MV-4-11 (cell line): Measurements from ENCODE around the gene IQCF2.
"Not testable (repeated sequence)": the region's sequence is repeated elsewhere in the genome, so short reads cannot be mapped to it uniquely, and the experiment has no call there.

ENCODE experiments used
- DNase-seq: peaks from one replicate; lab custom pipeline; 2025; lab: John Stamatoyannopoulos, UW

The IQCF2 gene

DNA sequence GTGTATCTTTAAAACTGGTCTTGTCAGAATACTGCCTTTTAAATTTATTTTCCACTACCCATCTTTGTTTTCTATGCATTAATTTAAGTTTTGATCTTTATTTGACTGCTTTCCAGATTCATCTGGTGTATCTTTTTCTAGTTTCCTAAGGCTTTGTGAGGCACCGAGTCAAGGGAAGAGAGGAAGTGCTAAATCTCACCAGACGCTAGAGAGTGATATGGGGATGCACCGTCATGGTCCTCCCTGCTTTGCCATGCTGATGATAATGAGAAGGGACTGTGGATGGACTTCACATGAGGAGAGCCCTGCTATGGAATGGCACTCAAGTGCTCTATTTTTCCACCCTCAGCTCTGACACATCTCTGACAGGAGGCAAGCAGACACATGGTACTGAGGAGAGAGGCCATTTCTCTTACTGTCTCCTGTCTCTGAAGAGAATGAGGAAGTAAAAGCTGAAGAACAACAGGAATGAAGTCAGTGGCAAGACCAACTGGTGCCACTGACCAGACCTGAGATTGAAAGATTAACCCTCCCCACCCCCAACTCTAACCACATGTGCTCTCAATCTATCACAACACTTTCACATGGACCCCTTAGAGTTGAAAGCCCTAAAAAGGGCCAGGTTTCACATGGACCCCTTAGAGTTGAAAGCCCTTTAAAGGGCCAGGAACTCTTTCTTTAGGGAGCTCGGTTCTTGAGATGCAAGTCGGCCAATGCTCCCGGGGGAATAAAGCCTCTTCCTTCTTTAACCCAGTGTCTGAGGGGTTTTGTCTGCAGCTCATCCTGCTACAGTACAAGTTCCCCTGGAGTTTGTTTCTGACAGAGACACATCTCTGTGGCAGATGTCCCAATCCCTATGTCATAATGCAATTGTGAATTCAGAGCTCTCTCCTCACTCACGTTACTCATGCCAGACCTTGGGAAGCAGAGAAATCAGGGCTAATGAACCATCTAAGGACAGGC lies at the start of gene IQCF2:
TSS of gene IQCF2 (plus strand) at position 913 of the 963 bp plus-strand sequence. CDS start 52 bp downstream, outside the sequence.
- DNase-seq, result peak; percentile 70

DNA sequence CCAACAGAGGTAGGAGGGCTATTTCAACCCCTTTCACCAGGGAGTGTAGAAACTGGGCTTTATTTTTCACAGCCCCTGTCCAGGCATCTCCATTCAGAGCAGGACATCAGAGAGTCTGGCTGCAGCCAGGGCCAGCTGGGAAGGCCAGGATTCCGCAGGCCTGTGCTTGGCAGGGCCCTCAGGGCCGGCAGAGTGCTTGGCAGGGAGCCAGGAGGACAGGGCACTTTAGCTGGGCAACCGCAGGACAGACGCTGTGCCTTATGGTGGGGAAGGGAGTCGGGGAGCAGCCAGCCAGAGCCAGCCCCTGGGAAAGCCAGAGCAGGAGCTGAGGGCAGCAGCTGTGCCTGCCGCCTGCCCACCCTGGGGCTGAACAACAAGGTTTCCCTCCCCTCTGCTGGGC lies 47.9 kb upstream of the IQCF2 start:
- DNase-seq, result no peak

DNA sequence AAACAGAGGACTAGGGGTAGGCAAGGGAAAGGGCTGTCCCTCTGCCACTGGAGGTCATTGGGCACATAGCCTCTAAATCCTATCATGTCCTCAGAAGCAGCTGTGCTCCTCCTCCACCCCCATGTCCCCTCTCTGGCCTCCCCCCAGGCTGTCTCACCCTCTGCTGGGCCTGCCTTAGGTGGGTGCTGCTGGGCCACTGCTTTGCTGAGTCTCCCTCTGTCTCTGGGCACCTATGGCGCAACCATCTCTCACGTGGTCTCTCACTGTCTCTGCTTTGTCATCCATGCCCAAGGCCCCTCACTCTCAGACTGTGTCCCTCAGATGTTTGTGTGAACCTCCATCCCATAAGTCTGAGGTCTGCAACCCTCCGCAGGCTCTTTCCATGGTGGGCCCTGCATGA lies 47.4 kb upstream of the IQCF2 start:
- DNase-seq, result no peak

DNA sequence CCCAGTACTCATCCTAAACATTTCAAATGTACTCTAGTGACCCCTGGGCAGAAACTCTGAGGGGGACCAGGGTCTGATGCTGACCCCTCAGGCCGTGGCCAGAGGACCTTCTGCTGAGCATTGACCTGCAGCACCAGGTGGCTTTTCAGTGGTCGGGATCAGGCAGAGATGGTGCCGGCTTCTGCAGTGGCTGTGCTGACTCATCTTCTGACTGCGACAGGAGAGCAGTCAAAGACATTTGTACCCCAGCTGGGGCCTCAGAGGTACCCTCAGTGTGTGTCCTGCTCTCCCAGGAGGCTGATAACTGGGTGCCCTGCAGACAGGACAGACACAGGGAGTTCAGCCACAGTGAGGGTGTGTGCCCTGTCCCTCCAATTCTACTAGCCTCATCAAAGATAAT lies 45.8 kb upstream of the IQCF2 start:
- no peak for DNase-seq

DNA sequence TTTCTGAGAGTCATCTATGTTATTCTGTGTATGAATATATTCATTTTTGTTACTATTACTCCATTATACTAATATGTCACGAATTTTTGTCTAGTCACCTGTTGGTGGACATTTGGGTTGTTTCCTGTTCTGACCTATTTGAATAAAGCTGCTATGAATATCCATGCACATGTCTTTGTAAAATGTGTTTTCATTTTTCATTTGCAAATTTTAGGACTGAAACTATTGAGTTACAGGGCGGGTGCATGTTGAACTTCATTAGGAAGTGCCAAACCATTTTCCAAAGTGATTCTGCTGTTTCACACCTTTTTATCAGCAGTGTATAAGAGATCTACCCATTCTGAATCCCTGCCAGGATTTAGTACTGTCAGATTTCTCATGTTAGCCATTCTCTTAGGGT lies 44.7 kb upstream of the IQCF2 start:
- DNase-seq, result no peak

DNA sequence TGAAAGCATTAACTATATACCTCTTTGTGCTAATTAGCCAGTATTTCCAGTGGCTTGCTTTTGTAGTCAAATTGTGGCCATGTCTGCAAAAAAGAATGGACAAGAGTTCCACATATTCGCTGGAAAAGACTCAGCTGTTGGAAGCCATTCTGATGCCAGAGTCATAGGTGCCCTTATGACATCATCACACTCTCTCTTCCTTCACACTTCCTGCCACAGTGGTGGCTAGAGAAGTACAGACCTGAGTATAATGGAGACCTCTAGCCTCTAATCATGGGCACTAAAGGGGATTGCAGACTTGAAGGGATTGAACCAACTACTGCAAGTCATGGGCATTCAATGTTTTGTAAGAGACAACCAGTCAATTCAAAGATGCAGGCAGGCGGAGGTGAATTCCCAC lies 44.0 kb upstream of the IQCF2 start:
- no peak for DNase-seq

DNA sequence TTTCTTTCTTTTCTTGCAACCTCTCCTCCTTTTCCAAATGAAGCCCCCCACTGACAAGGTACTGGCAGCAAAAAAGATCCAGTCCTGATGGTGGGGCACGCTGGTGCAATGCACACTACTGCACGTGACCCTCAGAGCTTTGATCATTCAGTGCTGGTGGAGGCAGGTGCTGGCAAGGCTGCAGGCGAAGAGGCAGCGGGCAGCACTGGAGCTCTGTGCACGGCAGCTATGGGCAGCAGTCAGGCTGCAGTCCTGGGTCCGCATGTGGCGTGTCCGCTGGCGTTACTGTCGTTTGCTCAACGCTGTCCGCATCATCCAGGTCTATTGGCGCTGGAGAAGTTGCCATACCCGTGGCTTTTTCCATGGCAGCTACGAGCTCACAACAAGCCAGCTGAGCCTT lies 42.3 kb upstream of the IQCF2 start:
- no peak for DNase-seq

DNA sequence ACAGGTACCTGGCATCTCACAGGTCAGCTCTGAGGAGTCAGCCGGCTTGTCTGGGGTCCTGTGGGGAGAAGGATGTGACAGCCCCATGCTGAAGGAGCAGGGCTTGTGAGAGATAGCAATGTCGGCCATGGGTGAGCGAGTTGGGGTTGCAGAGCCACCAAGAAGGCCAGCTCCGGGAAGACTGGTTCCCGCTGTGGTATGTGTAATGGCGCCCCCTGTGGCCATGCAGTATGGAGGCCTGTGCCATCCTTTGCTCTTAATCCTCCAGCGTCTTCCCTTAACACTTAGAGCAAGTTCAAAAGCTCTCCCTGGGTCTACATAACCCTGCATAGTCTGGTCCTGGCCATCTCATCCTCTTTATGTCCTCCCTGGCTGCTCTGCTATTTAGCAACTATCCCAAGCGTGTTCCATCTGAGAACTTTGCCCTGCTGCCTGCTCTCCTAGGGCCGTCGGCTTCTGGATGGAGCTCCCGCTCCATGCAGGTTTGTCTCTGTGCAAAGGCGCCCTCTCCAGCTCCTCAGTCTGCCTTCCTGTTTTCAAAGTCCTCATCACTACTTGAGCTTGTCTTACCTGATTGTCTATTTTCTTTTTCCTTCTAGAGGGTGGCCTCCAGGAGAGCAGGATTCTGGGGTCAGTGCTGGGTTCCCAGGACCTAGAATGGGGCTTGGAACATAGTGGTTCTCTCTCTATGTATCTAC lies 41.6 kb upstream of the IQCF2 start:
- DNase-seq, result no peak

DNA sequence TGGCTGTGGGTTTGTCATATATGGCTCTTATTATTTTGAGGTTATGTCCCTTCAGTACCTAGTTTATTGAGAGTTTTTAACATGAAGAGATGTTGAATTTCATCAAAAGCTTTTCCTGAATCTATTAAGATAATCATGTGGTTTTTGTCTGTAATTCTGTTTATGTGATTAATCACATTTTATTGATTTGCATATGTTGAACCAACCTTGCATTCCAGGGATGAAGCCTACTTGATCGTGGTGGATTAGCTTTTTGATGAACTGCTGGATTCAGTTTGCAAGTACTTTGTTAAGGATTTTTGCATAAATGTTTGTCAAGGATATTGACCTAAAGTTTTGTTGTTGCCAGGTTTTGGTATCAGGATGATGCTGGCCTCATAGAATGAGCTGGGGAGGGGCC lies 33.1 kb upstream of the IQCF2 start:
- DNase-seq, result no peak

DNA sequence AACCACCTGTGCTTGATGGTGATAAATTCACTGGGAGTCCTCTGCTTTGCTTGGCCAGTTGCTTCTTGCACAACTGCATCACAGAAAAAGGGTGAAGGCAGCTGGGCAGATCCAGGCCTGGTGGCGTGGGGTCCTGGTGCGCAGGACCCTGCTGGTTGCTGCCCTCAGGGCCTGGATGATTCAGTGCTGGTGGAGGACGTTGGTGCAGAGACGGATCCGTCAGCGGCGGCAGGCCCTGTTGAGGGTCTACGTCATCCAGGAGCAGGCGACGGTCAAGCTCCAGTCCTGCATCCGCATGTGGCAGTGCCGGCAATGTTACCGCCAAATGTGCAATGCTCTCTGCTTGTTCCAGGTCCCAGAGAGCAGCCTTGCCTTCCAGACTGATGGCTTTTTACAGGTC lies 31.1 kb upstream of the IQCF2 start:
- DNase-seq, result no peak

DNA sequence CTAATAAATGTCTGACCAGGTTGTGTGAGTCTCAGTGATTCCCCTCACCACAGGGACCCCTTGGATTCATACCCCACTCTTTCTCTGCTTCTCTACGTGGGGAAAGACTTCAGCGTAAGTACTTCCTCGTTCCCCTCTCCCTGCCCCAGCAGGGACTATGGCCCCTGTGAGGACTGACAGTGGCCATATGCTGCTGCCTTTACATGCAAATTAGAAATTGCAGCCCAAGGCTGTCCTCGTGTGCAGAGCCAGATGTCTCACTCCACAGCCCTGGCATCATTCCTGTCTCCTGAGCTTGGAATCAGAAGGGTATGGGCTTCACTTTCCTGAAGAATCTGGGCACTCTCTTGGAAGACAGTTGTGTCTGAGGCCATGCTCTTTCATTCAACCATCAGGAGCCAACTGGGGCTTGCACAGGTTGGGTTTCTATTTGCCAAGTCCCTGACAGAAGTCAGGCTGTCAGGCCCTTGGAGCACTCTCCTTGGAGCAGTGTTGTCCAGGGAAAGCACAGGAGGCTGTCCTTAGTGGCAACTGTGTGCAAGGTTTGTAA lies 30.5 kb upstream of the IQCF2 start:
- DNase-seq, result no peak

DNA sequence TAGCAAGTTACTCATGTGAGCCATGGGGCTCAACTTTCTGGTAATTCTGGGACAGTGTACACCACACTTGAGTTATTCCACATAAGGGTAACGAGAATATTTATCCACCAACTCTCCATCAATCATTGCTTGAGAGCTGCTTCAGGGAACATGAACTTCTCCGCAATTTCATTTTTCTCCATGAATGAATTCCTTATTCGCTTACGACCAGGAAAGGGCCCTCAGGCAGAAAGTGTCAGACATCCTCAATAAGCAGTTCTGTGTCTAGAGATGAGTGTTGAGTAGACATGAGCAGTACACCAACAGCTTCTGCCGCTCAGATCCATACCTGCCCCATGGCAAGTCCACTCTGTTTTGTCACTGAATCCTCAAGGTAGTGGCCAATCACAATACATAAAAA lies 24.8 kb upstream of the IQCF2 start:
- no peak for DNase-seq

DNA sequence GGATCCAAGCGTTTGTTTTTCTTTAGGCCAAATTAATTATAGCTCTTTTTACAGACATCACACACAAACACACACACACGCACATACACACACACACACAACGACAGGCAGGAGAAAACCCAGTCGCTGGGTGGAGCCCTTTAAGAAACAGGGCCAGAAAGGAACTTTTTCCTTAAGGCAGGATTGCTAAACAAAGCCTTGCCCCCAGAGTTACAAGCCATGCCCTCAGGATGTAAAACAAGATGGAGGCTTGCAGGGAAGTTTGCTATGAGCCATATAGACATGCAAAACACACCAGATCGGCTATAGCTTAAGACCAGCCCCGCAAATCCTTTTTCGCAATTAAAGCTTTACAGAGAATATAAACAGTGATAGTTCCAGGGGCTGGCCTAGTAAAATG lies 16.3 kb upstream of the IQCF2 start:
- DNase-seq, result no peak

DNA sequence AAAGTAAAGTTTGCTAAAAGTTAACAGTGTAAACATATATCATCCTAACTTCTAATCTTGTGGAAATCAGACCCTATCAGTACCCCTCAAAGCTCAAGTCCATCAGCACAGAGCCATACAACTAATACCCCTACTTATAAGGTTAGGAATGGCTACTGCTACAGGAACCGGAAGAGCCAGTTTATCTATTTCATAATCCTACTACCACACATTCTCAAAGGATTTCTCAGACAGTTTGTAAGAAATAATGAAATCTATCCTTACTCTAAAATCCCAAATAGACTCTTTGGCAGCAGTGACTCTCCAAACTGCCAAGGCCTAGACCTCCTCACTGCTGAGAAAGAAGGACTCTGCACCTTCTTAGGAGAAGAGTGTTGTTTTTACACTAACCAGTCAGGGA lies 6.0 kb upstream of the IQCF2 start:
- peak; percentile 21 for DNase-seq

DNA sequence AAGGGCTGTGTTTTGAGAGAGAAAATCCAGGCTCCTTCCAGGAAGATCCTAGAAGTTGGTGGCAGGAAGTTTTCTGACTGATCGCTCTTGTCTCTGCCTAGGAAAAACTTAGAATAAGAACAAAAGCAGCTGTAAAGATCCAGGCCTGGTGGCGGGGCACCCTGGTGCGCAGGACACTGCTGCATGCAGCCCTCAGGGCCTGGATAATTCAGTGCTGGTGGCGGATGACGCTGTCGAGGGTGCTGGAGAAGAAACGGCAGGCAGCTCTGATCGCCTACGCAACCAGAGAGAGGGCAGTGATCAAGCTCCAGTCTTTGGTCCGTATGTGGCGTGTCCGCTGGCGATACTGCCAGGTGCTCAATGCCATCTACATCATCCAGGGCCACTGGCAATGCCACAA lies 1.5 kb downstream of the IQCF2 start:
- no peak for DNase-seq

DNA sequence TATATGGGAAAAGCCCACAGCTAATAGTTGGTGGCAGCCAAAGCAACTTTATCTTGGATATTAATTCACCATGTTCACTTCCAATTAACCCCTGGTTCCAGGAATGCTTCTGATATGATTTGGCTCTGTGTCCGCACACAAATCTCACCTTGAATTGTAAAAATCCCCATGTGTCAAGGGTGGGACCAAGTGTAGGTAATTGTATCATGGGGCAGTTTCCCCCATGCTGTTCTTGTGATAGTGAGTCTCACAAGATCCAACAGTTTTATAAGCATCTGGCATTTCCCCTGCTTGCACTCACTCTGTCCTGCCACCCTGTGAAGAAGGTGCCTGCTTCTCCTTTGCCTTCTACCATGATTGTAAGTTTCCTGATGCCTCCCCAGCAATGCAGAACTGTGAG lies 7.5 kb downstream of the IQCF2 start:
- DNase-seq, result not testable (repeated sequence)

DNA sequence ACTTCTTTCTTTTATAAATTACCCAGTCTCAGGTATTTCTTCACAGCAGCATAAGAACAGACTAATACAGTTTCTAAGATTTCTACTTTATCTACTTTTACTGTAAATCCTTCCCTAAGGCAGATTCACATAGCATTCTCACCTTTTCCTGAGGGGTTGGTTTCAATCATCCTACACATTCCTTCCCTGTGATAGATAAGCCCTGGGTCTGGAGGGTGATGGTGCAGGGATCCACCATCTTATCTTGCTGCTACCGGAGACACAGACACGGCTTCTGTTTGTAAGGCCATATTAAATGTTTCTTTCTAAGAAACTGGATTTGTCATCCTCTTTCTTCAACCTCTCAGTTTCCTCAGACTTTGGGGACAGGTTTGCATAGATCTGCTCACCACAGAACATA lies 7.9 kb downstream of the IQCF2 start:
- no peak for DNase-seq

DNA sequence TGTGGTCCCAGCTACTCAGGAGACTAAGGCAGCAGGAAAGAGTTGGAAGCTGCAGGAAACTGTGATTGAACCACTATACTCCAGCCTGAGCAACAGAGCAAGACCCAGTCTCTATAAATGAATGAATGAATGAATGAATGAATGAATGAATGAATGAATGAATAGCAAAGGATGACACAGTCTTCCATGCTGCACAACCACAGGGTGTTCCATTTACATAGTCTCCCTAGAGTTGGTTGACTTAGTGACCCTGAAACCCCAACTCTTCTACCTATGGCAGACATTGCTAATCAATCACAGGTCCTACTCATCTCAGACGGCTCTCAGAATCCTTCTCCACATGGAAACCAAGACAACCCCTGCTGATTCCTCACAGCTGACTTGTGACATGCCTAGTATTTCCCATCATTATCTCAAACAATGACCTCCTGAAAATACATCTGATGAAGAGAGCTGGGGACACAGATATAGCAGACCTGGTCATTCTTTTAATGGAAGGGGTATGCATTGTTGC lies 11.9 kb downstream of the IQCF2 start:
- DNase-seq, result no peak

DNA sequence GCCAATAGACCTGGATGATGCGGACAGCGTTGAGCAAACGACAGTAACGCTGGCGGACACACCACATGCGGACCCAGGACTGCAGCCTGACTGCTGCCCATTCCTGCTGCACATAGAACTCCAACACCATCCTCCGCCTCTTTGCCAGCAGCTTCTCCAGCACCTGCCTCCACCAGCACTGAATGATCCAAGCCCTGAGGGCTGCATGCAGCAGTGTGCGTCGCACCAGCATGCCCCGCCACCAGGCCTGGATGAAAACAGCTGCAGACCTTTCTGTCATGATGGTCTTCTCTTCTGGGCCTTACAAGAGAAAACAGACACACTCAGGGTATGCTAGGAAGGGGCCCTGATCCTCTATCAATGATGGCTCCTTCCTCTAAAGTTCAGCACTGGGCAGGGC lies 12.5 kb downstream of the IQCF2 start:
- DNase-seq, result no peak

DNA sequence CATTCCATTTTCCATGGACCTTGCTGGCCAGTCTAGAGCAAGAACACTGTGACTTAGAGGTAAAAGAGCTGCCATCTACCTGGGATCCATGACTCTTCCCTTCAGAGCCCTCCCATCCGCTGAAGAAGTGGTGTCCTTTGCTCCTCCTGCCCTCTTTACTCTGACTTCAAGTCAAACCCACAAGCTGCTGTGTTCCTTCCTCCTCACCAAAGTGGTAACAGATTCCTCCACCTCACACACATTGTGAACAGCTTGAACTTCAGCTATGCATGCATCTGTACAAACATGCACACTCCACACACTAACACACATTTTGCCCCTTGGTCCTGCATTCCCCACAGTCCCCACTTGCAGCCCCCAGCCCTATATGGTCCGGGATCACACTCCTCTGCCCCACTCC lies 13.0 kb downstream of the IQCF2 start:
- DNase-seq, result no peak

DNA sequence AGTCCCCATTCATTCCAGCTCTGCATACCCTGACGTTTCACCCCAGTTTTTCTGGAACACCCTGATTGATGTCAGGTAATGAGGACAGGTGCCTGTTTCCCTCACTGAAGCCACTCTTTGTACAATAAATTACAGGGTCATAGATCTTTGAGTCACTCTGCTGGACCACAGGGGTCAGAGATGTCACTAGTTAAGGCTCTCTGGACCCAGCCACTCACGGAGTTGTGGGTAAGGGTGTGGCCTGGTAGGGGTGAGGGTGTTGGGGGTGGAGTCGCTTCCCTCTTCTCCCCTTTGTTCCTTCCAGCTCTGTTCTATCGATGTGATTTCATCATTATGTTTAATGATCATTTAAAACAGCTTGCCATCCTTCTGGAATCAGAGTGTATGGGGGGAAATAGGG lies 13.5 kb downstream of the IQCF2 start:
- no peak for DNase-seq

DNA sequence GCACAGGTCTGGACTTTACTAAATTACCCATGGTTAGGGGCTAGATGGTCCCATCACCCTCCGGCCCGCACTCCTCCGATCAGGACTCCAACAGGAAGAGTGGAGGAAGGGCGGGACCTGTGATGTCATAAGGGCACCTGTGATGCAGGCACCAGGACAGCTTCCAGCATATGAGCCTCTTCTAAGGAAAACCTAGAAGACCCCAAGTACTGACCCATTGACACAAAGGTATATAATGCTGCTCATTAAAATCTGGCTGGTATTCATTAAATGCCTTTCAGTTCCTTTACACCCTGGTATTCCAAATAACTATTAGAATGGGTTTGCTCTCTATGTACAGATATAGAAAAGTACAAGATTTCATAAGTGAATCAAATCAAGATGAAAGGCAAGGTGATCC lies 14.1 kb downstream of the IQCF2 start, which contains the start of gene IQCF5:
TSS of gene IQCF5 (minus strand) at position 101 of the 400 bp plus-strand sequence. CDS start at position 31, 70 bp downstream.
- DNase-seq, result no peak

DNA sequence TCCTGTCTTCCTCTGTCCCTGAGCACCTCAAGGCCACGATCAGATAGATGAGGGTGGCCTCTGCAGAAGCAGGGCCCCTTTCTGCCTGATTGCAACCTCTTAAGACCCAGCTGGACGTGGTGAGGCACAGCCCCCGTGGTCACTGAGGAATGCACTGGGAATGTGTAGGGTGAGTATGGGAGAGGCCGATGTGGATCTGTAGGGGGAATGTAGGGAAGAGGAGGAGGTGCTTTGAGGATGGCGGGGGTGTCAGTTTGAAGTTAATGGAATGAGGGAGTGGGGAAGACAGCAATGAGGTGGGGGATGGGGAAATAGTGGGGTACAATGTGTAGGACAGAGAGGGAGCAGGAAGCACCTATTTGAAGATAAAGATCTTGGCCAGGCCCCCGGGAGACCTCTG lies 14.8 kb downstream of the IQCF2 start:
- DNase-seq, result no peak
